HG03060 (cell line): Measurements from ENCODE around the gene BUD23.
"Not testable (repeated sequence)": the region's sequence is repeated elsewhere in the genome, so short reads cannot be mapped to it uniquely, and the experiment has no call there.

Experiments
- ATAC-seq: cut with Tn5 transposase; IDR thresholded peaks from one replicate; pipeline ENCODE4 v1.9.1; 2021; ENCODE audit warnings: low read depth, moderate number of reproducible peaks; ENCODE audit not compliant: unreplicated experiment

BUD23 gene

DNA sequence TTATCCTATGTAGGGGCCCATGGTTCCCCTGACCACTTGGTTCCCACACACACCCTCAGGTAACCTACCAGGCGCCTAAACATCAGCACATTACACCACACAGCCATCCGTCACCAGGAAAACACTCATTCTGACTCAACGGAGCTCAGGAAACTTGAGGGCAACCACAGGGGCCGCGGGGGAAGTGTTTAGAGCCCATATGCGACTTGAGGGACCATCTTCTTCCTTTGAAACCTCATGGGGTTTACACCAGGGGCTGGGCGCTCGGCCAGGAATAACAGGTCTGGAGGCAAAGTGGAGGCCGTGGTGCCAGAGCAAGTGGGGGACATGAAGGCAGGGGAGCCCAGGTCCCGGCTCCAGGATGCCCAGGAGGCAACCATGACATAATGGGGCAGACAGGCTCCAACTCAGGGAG is 34.6 kb downstream of the BUD23 start:
- ATAC-seq: no peak

DNA sequence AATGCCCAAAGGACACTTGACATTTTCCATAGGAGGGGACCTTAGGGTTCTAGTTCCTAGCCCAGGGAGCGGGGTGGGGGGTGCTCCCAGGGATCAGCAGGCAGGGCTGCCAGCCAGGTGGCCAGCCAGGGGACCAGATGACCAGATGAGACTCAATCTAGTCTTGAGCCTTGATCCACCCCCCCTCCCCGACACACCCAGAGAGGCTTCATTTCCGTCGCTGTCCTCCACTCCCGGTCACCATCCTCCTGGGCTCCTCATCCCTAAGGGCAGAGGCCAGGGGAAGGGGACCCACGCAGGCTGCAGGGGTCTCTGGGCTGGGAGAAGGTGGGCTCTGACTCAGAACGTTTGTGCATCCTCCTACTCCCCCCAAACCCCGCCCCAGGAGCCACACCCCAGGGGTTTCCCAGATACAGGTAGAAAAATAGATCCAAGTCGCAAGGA is 35.1 kb downstream of the BUD23 start:
- ATAC-seq: no peak

DNA sequence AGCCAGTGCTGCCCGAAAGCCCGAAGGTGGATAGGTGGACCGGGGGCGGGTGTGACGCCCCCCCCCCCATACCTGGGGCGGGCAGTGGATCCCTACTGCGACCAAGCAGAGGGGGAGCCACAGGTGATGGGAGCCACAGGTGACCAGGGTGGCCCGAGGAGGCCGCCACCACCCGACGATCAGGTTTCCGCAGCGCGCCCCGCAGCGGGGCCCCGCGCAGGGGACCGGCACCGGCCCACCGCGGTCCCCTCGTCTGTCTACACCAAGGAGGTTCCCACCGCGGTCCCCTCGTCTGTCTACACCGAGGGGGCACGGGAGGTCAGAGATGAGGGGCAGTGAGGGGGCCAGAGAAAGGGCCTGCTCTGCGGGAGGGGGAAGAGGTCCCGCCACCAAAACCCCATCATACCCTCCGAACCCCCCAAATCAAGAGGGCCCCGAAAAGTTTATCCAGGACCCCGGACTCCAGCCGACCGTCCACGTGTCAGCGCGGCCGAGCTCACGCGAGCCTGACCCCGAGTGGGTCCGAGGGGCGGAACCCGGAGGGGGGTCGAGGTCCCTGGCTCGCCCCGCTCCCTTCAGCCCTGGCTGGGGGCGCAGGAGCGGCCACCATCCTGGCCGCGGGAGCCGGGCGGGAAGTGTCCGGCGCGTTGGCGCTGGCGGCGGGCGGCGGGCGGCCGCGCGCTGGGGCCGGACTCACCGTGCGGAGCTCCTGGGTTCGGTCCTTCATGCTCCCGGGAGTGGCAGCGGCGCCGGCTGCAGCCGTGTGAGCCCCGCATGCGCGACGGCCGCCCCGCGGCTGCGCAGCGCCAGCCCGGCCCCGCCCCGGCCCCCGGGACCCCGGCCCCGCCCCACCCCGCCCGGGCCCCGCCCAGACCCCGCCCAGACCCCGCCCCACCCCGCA is 35.8 kb downstream of the BUD23 start, which contains the start of gene STX1A:
STX1A (minus strand) TSS at position 765 of the 901 bp plus-strand sequence; CDS start at position 727, 38 bp downstream.
- ATAC-seq: no peak

DNA sequence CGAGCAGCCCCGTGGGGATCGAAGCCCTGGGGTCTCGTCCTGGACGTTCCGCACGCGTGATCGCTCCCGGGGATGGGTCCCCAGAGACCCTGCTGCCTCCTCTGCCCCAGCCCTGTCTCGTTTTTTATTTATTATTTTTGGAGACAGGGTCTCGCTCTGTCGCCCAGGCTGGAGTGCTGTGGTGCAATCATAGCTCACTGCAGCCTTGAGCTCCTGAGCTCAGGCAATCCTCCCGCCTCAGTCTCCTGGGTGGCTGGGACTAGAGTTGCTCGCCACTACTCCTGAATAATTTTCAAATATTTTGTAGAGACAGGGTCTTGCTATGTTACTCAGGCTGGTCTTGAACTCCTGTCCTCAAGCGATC is 36.4 kb downstream of the BUD23 start:
- no peak for ATAC-seq

DNA sequence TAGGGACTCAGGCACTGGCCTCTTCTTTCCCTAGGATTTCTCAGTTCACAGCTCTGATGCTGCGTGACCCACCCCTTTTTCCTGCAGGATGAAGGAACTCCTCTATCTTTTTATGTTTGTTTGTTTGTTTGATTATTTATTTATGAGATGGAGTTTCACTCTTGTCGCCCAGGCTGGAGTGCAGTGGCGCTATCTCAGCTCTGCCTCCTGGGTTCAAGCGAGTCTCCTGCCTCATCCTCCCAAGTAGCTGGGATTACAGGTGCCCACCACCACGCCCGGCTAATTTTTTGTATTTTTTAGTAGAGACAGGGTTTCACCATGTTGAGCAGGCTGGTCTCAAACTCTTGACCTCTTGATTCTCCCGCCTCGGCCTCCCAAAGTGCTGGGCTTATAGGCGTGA is 37.0 kb downstream of the BUD23 start:
- ATAC-seq: not testable (repeated sequence)

DNA sequence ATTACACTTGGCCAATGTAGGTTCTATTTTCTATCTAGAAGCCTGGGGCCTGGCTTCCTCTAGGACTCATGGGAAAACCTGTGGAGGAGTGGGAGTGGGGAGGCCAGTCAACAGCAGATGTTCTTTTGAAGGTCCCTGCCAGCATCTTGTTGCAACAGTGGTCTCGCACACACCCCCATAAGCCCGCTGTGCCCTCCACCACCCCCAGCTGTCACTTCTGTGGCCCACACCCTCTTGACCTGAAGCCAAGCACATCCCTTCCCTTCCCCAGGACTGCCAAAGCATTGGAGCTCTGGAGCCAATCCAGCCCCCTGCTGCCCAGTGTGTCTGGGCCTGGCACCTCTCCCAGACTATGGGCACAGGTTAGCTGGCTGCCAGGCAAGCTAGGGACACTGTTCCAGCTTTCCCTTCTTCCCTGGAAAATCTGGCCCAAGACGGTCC is 38.0 kb downstream of the BUD23 start:
- ATAC-seq: no peak

DNA sequence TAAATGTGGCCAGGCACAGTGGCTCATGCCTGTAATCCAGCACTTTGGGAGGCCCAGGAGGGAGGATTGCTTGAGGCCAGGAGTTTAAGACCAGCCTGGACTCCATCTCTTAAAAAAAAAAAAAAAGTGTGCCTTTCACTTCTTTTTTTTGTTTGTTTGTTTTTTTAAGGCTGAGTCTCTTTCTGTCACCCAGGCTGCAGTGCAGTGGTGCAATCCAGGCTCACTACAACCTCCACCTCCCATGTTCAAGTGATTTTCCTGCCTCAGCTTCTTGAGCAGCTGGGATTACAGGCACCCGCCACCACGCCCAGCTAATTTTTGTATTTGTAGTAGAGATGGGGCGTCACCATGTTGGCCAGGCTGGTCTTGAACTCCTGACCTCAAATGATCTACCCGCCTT is 38.8 kb downstream of the BUD23 start:
- ATAC-seq: not testable (repeated sequence)

DNA sequence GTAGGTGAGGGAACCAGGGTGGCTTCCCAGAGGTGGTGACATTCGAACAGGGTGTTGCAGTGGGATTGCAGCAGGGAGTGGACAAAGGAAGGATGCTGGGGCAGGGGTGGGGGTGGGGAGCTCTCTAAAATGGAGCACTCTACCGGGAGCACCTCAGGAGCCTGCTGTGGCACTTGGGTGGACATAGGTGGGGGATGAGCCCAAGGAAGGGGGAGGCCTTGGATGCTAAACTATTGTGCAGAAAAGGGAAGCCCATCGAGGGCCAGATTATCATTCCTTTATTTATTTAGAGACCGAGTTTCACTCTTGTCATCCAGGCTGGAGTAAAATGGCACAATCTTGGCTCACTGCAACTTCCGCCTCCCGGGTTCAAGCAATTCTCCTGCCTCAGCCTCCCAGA is 39.4 kb downstream of the BUD23 start:
- ATAC-seq: no peak

DNA sequence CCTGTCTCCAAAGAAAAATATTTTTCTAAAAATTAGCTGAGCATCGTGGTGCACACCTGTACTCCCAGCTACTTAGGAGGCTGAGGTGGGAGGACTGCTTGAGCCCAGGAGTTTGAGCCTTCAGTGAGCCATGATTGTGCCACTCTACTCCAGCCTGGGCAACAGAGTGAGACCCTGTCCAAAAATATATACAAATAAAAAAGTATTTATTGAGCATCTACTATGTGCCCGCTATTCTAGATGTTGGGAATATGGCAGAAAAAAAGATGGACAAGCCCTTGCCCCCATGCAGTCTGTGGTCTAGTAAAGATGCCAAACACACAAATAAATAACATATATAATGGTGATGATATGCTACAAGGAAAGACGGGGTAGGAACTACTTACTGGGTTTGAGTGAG is 40.4 kb downstream of the BUD23 start:
- ATAC-seq: no peak

DNA sequence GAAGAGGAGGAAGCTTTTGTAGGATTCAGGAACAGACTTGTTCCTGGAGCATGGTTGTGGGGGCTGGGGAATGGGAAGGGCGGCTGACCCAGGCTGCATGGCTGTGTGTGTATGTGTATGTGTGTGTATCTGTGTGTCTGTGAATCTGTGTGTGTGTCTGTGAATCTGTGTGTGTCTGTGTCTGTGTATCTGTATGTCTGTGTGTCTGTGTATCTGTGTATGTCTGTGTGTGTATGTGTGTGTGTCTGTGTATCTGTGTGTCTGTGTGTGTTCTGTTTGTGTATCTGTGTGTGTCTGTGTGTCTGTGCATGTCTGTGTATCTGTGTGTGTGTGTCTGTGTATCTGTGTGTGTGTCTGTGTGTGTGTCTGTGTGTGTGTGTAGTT is 42.7 kb downstream of the BUD23 start:
- ATAC-seq: no peak

DNA sequence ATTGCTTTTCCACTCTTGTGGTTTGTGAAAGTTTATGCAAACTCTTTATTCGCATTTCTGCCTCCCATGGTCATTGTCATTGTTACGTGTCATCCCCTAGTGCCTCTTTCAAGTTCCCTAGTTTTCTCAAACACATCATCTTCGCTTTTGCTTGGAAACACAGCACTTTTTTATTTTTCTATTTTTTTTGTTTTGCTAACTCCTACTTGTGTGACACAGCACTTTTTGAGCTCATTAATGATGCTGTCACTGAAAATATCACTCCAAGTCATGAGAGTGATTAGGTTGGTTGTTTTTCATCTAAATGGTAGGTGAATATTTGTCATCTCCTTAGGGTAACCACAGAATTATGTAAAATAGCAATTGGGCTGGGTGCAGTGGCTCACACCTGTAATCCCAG is 44.6 kb downstream of the BUD23 start:
- ATAC-seq: no peak

DNA sequence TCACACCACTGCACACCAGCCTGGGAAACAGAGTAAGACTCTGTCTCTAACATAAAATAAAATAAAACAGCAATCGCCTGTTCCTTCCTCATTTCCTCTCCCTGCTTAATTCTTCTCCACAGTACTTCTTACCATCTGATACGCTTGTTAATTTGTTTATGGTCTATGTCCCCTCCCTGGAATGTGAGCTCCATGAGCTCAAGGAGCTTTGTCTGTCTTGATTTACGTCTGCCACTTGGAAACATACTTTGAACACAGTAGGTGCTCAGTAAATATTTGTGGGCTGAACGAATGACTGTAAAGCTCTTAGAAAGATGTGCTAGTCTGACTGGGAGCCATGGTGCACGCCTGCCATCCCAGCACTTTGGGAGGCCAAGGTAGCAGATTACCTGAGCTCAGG is 45.2 kb downstream of the BUD23 start:
- no peak for ATAC-seq

DNA sequence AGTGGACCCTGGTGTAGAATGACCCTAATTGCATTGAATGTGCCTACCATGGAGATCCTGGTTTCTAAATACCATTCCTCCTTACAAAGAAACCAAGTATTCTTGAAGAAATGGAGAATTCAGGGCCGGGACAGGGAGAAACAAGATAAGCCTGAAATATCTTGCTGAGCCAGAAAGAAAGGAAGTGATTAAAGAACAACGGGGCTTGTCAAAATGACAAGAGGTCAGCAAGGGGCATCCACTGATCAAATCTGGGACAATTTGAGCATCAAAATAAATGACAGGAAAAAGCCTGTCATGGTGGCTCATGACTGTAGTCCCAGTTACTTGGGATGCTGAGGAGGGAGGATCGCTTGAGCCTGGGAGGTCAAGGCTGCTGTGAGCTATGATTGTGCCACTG is 47.1 kb downstream of the BUD23 start:
- ATAC-seq: no peak

DNA sequence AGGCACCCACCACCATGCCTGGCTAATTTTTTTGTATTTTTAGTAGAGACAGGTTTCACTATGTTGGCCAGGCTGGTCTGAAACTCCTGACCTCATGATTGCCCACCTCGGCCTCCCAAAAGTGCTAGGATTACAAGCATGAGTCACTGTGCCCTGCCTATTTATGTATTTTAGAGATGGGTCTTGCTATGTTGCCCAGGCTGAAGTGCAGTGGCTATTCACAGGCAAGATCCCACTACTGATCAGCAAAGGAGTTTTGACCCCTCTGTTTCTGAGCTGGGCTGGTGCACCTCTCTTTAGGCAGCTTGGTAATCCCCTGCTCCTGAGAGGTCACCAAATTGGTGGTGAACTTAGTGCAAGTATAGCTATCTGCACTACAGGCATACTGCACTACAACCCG is 49.0 kb downstream of the BUD23 start:
- ATAC-seq: no peak

DNA sequence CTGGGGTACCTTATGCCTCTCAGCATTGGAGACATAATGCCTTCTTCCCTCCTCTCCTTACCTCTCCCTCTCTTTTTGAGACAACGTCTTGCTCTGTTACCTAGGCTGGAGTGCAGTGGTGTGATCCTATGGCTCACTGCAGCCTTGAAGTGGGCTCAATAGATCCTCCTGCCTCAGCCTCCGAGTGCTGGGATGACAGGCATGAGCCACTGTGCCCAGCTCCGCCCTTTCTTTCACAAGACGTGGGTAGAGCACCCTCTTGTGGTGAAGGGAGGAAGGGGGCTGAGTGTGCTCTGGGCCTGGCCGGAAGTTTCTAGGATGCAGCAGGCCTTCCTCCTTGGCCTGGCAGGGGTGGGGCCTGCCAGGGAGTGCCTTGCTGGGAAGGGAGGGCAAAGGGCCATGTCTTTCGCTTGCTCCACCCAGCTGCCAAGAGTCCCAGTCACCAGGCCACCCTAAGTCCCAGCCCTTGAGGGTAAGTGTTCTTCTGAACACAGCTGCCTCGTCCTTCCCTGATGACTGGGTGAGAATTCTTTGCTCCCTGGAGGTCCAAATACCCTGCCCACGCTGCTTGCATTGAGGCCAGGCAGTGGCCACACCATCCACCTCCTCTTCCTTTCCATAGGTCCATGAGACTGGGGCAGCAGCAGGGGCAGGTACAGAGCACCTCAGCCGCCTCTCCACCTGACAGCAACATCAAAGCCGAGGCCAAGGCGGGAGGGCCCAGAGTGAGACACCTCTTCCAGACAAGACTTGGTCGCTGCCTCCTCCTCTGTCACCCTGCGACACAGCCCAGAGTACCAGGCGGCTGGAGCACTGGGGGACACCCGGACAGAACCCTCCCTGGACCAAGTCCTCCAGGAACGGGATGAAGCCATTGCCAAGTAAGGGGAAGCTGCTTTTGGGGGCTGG is 51.5 kb downstream of the BUD23 start:
- ATAC-seq: no peak

DNA sequence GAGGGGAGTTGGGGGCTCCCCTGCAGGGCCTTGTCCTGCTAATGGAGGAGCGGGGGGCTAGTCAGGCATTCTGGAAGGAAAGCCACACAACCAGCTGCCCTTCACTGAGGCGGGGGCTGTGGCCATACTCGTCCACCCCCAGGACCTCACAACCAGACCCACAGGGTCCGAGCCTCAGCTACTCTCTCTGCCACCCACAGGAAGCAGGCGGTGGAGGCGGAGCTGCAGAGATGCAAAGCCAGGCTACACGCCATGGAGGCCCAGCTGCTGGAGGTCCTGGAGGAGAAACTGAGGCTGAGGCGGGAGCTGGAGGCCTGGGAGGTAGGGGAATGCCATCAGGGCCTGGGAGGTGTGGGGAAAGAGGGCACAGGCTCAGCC is 52.1 kb downstream of the BUD23 start:
- ATAC-seq: no peak

DNA sequence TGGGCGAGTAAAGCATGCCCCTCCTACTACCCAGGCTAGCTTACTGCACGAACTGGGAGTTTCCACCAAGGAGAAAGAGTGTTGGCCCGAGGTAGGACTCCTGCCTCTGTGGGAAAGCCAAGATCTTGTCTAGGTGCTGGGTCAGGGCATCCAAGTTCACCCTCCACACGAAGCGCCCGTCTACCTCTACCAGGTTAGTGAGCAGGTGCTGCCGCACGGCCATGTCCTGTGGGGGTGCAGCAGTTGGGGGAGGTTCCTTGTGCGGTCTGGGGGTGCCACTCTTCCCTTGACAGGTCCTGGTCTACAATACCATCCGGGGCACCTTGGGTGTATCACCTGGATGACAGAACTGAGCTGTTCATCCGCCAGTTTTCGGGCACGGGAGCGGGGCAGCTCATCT is 53.5 kb downstream of the BUD23 start:
- no peak for ATAC-seq

DNA sequence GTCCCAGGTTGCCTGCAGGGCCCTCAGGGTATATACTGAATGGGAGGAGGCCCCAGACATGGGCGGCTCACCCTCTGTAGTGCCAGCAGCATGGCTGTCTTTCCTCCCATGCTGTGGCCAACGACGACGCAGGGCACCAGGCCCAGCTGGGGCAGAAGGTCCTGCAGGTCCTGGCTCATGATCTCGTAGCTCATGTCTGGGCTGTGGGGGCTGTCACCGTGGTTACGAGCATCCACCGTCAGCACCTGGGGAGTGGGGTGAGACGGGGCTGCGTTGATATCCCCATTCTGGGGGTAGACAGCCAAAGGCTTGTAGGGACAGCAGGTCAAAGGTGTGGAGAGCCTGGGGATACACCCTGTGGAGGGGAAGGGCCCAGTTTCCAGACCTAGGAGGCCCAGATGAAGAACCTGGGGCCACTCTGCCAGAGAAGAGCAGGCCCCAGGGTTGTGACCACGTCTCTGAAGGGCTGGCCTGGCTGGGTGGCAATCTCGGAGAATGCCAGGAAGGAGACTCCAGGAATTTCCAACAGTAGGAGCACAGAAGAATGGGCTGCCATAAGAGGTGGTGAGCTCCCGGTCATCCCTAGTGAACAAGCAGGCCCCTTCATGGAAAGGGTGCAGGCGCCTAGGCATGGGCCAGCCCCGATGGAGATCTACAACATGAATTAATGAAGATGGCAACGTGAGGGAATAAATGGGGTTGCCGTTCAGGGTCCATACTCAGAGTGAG is 54.3 kb downstream of the BUD23 start:
- ATAC-seq: no peak

DNA sequence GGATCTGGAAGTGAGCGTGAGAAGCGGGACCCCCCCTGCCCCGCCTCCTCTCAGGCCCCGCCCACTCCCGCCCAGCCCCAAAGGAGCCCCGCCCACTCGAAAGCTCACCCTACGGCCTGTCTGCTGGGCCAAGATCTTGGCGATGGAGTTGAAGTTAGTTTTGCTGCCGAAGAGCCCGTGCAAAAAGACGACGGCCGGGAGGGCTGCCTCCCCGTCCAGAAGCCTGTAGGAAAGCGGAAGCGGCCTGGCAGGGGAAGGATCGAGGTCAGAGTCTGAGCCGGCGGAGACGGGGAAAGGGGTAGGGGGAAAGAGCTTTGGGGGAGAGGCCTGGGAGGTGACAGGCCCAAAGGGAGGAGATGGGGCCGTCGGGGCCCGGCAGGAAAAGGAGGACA is 54.8 kb downstream of the BUD23 start:
- peak; percentile 10 for ATAC-seq

DNA sequence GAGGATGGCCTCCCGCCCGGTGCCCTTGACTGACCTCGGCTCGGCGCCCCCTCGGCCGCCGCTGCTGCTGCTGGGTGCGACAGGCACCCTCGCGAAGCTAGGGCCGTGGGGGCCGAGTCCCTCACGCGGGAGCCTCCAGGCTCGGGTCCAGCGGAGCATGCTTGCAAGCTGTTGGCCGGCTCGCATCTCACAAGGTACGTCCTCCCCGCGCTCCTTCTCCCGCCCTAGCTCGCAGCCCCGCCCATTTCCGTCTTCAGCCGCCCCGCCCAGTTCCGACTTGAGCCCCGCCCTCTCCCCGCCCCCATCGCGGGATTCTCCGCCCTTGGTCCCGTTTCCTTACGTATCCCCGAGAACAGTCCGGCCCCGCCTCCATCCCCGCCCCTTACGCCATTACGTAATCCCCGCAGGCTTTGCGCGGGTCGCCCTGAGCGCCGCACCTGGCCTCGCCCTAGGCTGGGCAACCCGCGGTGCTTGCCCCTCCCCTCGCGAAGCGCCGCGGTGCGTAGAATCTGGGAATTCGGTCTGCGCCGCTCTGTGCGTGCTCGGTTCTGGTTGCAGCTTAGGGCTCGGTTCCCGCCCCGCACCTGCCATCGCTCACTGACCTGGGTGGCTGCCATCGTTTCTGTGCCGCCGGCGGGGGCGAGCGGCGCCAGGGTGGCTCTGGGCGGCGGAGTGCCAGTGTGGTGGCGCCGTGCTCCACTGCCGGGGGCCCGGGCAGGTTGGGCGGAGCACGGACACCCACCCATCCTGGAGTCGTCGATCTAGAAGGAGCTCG is 55.4 kb downstream of the BUD23 start, which contains the start of gene ABHD11:
ABHD11 (minus strand) TSS at position 191 of the 775 bp plus-strand sequence; CDS start at position 159, 32 bp downstream.
- peak; percentile 48 for ATAC-seq
